ENCODE data around the gene ARL13A. TPM values are rescaled to one million over a fixed set of nuclear protein-coding genes. Genes with fewer than 3 reads are reported as not detected.

ARL13A gene
- total RNA-seq, 1 experiment from 2014 or later, result not detected

DNA sequence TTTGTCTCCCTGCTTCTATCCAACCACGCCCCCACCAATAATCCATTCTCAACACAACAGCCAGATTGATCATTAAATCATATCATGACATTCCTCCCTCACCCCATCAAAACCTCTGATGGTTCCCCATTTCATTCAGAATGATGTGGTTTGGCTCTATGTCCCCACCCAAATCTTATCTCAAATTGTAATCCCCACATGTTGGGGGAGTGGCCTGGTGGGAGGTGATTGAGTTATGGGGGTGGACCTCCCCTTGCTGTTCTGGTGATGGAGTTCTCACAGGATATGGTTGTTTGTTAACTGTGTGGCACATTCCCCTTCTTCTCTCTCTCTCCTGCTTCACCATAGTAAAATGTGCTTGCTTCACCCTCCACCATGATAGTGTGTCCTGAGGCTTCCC lies 59.1 kb downstream of the ARL13A start:
- Histone ChIP-seq H3K27ac (ENCODE audit: low read depth, low read length) (no peak overlapping the region), H2AFZ (ENCODE audit: low read depth, low read length, poor library complexity, severe bottlenecking) (no peak overlapping the region), H4K20me1 (ENCODE audit: insufficient read depth) (no peaks in the 10 kb centered on the region), H3K36me3 (ENCODE audit: control insufficient read depth in 1 of 2, insufficient read depth in 2 of 2, low read length in 2 of 2) (no peaks in the 10 kb centered on the region; a peak in 1 of 4 replicates), H3K4me2 (ENCODE audit: low read length) (no peak overlapping the region), H3K9me2 (ENCODE audit: insufficient read depth) (no peaks in the 10 kb centered on the region), H3K4me3 (replicated peaks in 1 of 2; ENCODE audit: low read depth in 1 of 2, low read length in 2 of 2) (no peak overlapping the region), H3K27me3 (ENCODE audit: insufficient read depth, low read length) (no peaks in the 10 kb centered on the region), H3K79me2 (ENCODE audit: insufficient read depth, low read length) (no peaks in the 10 kb centered on the region), H3K4me1 (ENCODE audit: control insufficient read depth in 1 of 2, insufficient read depth in 2 of 2, low read length in 2 of 2) (no peaks in the 10 kb centered on the region), H3K9me3 (ENCODE audit: control insufficient read depth in 1 of 2, insufficient read depth in 1 of 2, low read depth in 1 of 2, low read length in 2 of 2) (no peaks in the 10 kb centered on the region), H3K9ac (ENCODE audit: low read length) (no peak overlapping the region)
- ChIA-PET POLR2A (no interaction called here), RAD21 (ENCODE audit: low non-redundant PET in 1 of 2, low total read pairs in 2 of 2, uncharacterized antibody in 2 of 2, unreplicated experiment in 2 of 2) (no interaction called here), CTCF (no interaction called here)
- TF ChIP-seq CEBPB (IDR thresholded peaks at IDR 0.05; ENCODE audit: low read depth) (no peak), ZNF274 (IDR thresholded peaks at IDR 0.05; ENCODE audit: low read depth, low read length) (no peak), CTCF (IDR thresholded peaks at IDR 0.05 in 2 of 3, conservative IDR thresholded peaks at IDR 0.05 in 1 of 3; ENCODE audit: borderline replicate concordance in 1 of 3, insufficient read depth in 1 of 3, low read depth in 2 of 3, low read length in 2 of 3) (no peak), POLR2A (IDR thresholded peaks at IDR 0.05; ENCODE audit: borderline replicate concordance, extremely low read depth, insufficient read depth, insufficient read length) (no peak), EZH2 (IDR thresholded peaks at IDR 0.05) (no peak), JUND (IDR thresholded peaks at IDR 0.05) (no peak), ZFX (IDR thresholded peaks at IDR 0.05) (no peak), SP1 (IDR thresholded peaks at IDR 0.05; ENCODE audit: low read depth) (no peak), CBX3 (IDR thresholded peaks at IDR 0.05; ENCODE audit: low read depth) (no peak), RAD21 (IDR thresholded peaks at IDR 0.05; ENCODE audit: low read depth) (no peak), SRF (IDR thresholded peaks at IDR 0.05; ENCODE audit: low read depth) (no peak)
- TF ChIP-seq, protein P1, sequence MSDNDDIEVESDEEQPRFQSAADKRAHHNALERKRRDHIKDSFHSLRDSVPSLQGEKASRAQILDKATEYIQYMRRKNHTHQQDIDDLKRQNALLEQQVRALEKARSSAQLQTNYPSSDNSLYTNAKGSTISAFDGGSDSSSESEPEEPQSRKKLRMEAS (IDR thresholded peaks at IDR 0.05), result no peak
- ATAC-seq (no peak), DNase-seq (ENCODE audit: low read depth, low spot score) (no peak)
- intact Hi-C loops (cut with micrococcal nuclease), result no loop called here
- no TSS peak for BruUV-seq (replicated peaks)
